OCI-LY7 (cell line): Measurements from ENCODE around the gene CTRB1.

ENCODE experiments used
- CTCF ChIP-seq: fragments of 200-600 bp; sonication (generic); conservative IDR thresholded peaks from 2 replicates; pipeline ENCODE4 v1.5.1; 2014; ENCODE audit warnings: mild to moderate bottlenecking, antibody characterized with exemption, low read length, moderate library complexity, mixed read lengths
- EZH2phosphoT487 ChIP-seq: fragments of 200-600 bp; sonication (generic); IDR thresholded peaks from 2 replicates; pipeline ENCODE4 v1.6.1; 2018; ENCODE audit warnings: low read depth, borderline replicate concordance, mild to moderate bottlenecking, mixed run types, antibody characterized with exemption, low read length, moderate library complexity, mixed read lengths

GRCh38 chr16:75238853-75239541 is 20.2 kb downstream of the CTRB1 start:
- TF ChIP-seq EZH2phosphoT487 (no peak), CTCF (no peak)
